ENCODE results near the gene SMAD1. TPM values are rescaled to one million over a fixed set of nuclear protein-coding genes. Genes with fewer than 3 reads are reported as not detected.

Gene SMAD1
- total RNA-seq, 1 experiment from 2014 or later: 23.0 TPM

GRCh38 chr4:145501051-145501660 is 19.5 kb downstream of the SMAD1 start (continued):
- no peak for TF ChIP-seq ZBTB33 (IDR thresholded peaks at IDR 0.05; ENCODE audit: extremely low read depth, insufficient replicate concordance, low read length)
- TF ChIP-seq CTCF (IDR thresholded peaks at IDR 0.05 in 2 of 3, conservative IDR thresholded peaks at IDR 0.05 in 1 of 3; ENCODE audit: borderline replicate concordance in 1 of 3, insufficient read depth in 1 of 3, low read depth in 2 of 3, low read length in 2 of 3): no peak
- TF ChIP-seq SIN3A (IDR thresholded peaks at IDR 0.05; ENCODE audit: low read depth): no peak
- no peak for TF ChIP-seq ATF3 (IDR thresholded peaks at IDR 0.05)

- Histone ChIP-seq H3K9me3 (ENCODE audit: control insufficient read depth in 1 of 2, insufficient read depth in 1 of 2, low read depth in 1 of 2, low read length in 2 of 2) (no peaks in the 10 kb centered on the region), H3K36me3 (ENCODE audit: control insufficient read depth in 1 of 2, insufficient read depth in 2 of 2, low read length in 2 of 2) (no peaks in the 10 kb centered on the region), H3K27ac (ENCODE audit: low read depth, low read length) (no peak overlapping the region), H3K9me2 (ENCODE audit: insufficient read depth) (no peaks in the 10 kb centered on the region), H3K4me3 (replicated peaks in 1 of 2; ENCODE audit: low read depth in 1 of 2, low read length in 2 of 2) (no peak overlapping the region), H2AFZ (ENCODE audit: low read depth, low read length, poor library complexity, severe bottlenecking) (no peak overlapping the region), H3K79me2 (ENCODE audit: insufficient read depth, low read length) (peaks cover 64% of the 10 kb centered on the region), H3K27me3 (ENCODE audit: insufficient read depth, low read length) (no peaks in the 10 kb centered on the region), H4K20me1 (ENCODE audit: insufficient read depth) (peaks cover 9% of the 10 kb centered on the region; the same call in 1 of the 2 replicates), H3K4me2 (ENCODE audit: low read length) (no peak overlapping the region), H3K4me1 (ENCODE audit: control insufficient read depth in 1 of 2, insufficient read depth in 2 of 2, low read length in 2 of 2) (peaks cover 3 to 7% of the 10 kb centered on the region in 2 experiments; a peak in 2 of 4 replicates), H3K9ac (ENCODE audit: low read length) (no peak overlapping the region)
- intact Hi-C loops (cut with micrococcal nuclease): no loop called here
- DNase-seq (ENCODE audit: low read depth, low spot score) (no peak), ATAC-seq (no peak)
- ChIA-PET POLR2A (no interaction called here), CTCF (no interaction called here), RAD21 (ENCODE audit: low non-redundant PET in 1 of 2, low total read pairs in 2 of 2, uncharacterized antibody in 2 of 2, unreplicated experiment in 2 of 2) (no interaction called here)
- BruUV-seq (replicated peaks): no TSS peak
- TF ChIP-seq EGR1 (IDR thresholded peaks at IDR 0.05; ENCODE audit: low read depth): no peak
- TF ChIP-seq SIN3A (IDR thresholded peaks at IDR 0.05; ENCODE audit: low read depth): no peak
- no peak for TF ChIP-seq ZFX (IDR thresholded peaks at IDR 0.05)
- no peak for TF ChIP-seq CEBPB (IDR thresholded peaks at IDR 0.05; ENCODE audit: low read depth)
- TF ChIP-seq TCF7L2 (IDR thresholded peaks at IDR 0.05; ENCODE audit: borderline replicate concordance, extremely low read depth, insufficient read depth, insufficient read length): no peak
- TF ChIP-seq YY1 (IDR thresholded peaks at IDR 0.05; ENCODE audit: extremely low read depth, insufficient replicate concordance, low read depth, low read length): no peak
These were observed 21.2 kb downstream of the SMAD1 start for GRCh38 chr4:145502809-145503208.

Data from HCT116 (cell line).